Measurements from ENCODE around the gene TRIM52.

The TRIM52 gene

GRCh38 chr5:181234455-181235306 is 26.3 kb downstream of the TRIM52 start:
- TF ChIP-seq CEBPB (IDR thresholded peaks at IDR 0.05) (no peak), EGR1 (IDR thresholded peaks at IDR 0.05) (no peak), EP300 (IDR thresholded peaks at IDR 0.05; ENCODE audit: borderline replicate concordance) (no peak), REST (IDR thresholded peaks at IDR 0.05; ENCODE audit: low read depth) (no peak), TCF12 (IDR thresholded peaks at IDR 0.05; ENCODE audit: low read depth) (no peak)
- TF ChIP-seq, protein P1, sequence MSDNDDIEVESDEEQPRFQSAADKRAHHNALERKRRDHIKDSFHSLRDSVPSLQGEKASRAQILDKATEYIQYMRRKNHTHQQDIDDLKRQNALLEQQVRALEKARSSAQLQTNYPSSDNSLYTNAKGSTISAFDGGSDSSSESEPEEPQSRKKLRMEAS (IDR thresholded peaks at IDR 0.05) = no peak

DNA sequence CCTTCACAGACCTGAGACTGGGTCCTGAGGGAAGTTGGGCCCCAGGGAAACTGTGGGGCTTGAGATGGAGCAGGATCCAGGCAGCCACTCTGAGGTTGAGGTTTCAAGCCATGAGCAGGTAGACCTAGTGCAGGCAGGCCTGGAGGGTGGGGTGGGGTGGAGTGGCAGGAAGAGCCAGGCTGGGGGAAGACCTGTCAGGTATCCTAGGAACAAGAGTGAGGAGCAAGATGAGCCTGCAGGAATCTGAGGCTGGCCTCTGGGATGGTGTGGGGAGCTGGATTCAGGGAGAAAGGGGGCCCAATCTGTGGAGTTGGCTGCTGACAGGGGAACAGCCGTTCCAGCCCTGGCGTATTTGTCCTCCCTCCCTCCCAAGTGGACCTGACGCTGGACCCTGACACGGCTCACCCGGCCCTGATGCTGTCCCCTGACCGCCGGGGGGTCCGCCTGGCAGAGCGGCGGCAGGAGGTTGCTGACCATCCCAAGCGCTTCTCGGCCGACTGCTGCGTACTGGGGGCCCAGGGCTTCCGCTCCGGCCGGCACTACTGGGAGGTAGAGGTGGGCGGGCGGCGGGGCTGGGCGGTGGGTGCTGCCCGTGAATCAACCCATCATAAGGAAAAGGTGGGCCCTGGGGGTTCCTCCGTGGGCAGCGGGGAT is 27.0 kb downstream of the TRIM52 start:
- no peak for TF ChIP-seq NFIC (IDR thresholded peaks at IDR 0.05)
- no peak for TF ChIP-seq FOXM1 (IDR thresholded peaks at IDR 0.05; ENCODE audit: borderline replicate concordance, low read depth)
- no peak for TF ChIP-seq CEBPB (IDR thresholded peaks at IDR 0.05)
- no peak for TF ChIP-seq TCF12 (IDR thresholded peaks at IDR 0.05; ENCODE audit: low read depth)
- no peak for TF ChIP-seq RAD21 (IDR thresholded peaks at IDR 0.05; ENCODE audit: low read depth)
- TF ChIP-seq TAF1 (IDR thresholded peaks at IDR 0.05; ENCODE audit: low read depth) = no peak
- no peak for TF ChIP-seq CREB1 (IDR thresholded peaks at IDR 0.05; ENCODE audit: low read depth)
- TF ChIP-seq, protein P1 (IDR thresholded peaks at IDR 0.05) = no peak
- TF ChIP-seq EP300 (IDR thresholded peaks at IDR 0.05; ENCODE audit: borderline replicate concordance) = no peak

DNA sequence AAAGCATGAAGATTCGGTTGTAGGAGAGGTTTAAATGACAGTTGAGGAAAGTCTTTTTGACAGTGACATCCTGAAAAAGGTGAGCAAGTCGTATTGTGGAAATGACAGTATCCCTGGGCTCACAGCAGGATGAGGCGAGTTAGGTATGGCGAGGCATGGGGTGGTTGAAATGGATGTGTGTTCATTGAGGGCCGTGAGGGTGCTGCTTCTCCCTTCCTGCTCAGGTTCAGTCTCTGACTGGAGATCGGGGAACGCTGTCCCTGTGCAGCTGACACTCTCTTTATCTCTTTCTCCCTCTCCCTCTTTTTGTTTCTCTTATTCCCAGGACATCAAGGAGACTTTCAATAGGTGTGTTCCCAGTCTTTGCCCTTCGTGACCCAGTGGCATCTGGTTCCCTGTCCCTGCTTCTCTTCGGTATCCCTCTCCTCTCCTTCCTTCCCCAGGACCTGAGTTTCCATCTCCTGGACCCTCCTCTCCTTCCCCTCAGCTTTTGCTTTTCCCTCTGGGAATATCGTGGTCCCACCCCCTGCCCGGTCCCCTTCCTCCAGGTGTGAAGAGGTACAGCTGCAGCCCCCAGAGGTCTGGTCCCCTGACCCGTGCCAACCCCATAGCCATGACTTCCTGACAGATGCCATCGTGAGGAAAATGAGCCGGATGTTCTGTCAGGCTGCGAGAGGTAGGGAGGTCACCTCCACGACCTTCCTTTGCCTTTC is 27.7 kb downstream of the TRIM52 start:
- no peak for TF ChIP-seq TCF12 (IDR thresholded peaks at IDR 0.05; ENCODE audit: low read depth)
- no peak for TF ChIP-seq CEBPB (IDR thresholded peaks at IDR 0.05)
- TF ChIP-seq CREB1 (IDR thresholded peaks at IDR 0.05; ENCODE audit: low read depth) = no peak
- no peak for TF ChIP-seq REST (IDR thresholded peaks at IDR 0.05; ENCODE audit: low read depth)

- TF ChIP-seq REST (IDR thresholded peaks at IDR 0.05; ENCODE audit: low read depth) (no peak), TEAD4 (IDR thresholded peaks at IDR 0.05) (no peak), EP300 (IDR thresholded peaks at IDR 0.05; ENCODE audit: borderline replicate concordance) (no peak), TCF12 (IDR thresholded peaks at IDR 0.05; ENCODE audit: low read depth) (no peak)
Measured at GRCh38 chr5:181232593-181232992, 28.4 kb downstream of the TRIM52 start.

- TF ChIP-seq CREB1 (IDR thresholded peaks at IDR 0.05; ENCODE audit: low read depth) (no peak), CEBPB (IDR thresholded peaks at IDR 0.05) (no peak), USF1 (IDR thresholded peaks at IDR 0.05) (no peak), ZBTB7A (IDR thresholded peaks at IDR 0.05; ENCODE audit: low read depth) (no peak), TEAD4 (IDR thresholded peaks at IDR 0.05) (no peak), FOXM1 (IDR thresholded peaks at IDR 0.05; ENCODE audit: borderline replicate concordance, low read depth) (no peak), TCF12 (IDR thresholded peaks at IDR 0.05; ENCODE audit: low read depth) (no peak), EGR1 (IDR thresholded peaks at IDR 0.05) (no peak), REST (IDR thresholded peaks at IDR 0.05; ENCODE audit: low read depth) (no peak), NFIC (IDR thresholded peaks at IDR 0.05) (no peak), RAD21 (IDR thresholded peaks at IDR 0.05; ENCODE audit: low read depth) (no peak), TAF1 (IDR thresholded peaks at IDR 0.05; ENCODE audit: low read depth) (no peak), YY1 (IDR thresholded peaks at IDR 0.05; ENCODE audit: low read depth) (no peak), EP300 (IDR thresholded peaks at IDR 0.05; ENCODE audit: borderline replicate concordance) (no peak)
- TF ChIP-seq, protein P1 (IDR thresholded peaks at IDR 0.05) = no peak
Measured at GRCh38 chr5:181231432-181231831, 29.5 kb downstream of the TRIM52 start.

Data from Ishikawa (cell line).